HUDEP-2 (cell line): ENCODE measurements around the gene DPRX.
"Not testable (repeated sequence)": the region's sequence is repeated elsewhere in the genome, so short reads cannot be mapped to it uniquely, and the experiment has no call there.

Experiments used
- DNase-seq, 76 experiments: peaks; one replicate each; lab custom pipeline; 2025; ENCODE audit not compliant: unreplicated experiment in 76 of 76; lab: John Stamatoyannopoulos, UW

The DPRX gene

DNA sequence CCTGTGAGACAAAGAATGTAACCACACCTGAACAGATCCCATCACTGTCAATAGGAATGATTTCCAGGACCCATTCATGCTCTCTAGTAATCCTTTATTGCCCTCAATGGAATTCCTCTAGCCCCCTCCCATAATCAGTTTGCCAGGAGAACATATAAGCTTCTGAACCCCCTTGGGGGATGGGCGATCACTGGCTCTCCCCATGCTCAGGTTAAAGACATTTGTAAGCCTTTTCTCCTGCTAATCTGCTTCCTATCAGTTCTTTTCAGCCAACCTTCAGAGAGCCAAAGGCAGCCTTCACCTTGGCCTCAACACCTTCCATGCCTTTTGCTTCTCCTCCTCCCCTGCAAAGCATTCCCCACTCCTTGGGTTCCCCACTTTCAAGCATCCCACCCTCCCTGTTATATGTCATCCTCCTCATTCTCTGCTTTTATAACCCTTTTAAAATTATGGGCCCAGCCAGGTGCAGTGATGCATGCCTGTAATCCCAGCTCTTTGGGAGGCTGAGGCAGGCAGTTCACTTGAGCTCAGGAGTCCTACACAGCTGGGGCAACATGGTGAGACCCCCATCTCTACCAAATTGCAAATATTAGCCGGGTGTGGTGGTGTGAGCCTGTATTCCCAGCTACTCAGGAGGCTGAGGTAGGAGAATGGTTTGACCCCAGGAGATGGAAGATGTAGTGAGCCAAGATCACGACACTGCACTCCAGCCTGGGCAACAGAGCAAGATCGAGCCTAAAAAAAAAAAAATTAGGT is 12.4 kb downstream of the DPRX start:
- no peak for DNase-seq

GRCh38 chr19:53646144-53646543 is 14.3 kb downstream of the DPRX start:
- no peak for DNase-seq

DNA sequence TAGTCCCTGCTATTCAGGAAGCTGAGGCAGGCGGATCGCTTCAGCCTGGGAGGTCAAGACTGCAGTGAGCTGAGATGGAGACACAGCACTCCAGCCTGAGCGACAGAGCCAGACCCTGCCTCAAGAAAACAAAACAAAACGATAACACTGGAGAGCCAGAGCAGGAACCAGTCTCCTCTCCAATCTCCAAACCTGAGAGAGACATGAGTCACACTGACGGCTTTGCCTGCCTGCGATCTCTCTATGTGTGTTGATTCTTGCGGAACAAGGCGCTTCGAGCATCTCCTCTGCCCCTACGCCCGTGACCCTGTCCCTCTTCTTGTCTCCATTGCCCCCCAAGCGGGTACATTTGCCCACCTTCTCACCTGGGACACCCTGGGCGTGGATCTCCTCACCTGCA is 15.6 kb downstream of the DPRX start:
- DNase-seq, result no peak

- DNase-seq, result no peak
Measured at GRCh38 chr19:53647792-53648191, 16.0 kb downstream of the DPRX start.

- DNase-seq, result no peak
Measured at GRCh38 chr19:53649746-53650593, 18.2 kb downstream of the DPRX start.

DNA sequence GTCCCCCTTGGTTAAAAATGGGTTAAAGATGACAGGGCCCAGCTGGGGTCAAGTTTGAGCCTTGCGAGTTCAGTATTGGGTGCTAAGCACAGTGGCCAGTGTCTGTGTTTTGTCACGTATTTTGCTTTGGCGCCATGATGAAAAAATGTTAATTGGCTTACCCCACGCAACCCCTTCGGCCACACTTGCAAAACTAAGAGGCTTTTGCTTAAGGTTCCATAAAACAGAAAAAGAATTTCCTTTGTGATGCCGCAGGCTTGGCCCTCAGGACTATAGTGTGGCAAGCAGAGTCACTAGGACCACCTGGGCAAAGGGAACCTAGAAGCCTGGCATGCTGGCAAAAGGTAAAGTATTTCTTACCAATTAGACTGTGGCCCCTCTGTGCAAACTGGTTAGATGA is 20.7 kb downstream of the DPRX start:
- DNase-seq, result no peak

- no peak for DNase-seq
Measured at GRCh38 chr19:53655042-53655665, 23.4 kb downstream of the DPRX start.

DNA sequence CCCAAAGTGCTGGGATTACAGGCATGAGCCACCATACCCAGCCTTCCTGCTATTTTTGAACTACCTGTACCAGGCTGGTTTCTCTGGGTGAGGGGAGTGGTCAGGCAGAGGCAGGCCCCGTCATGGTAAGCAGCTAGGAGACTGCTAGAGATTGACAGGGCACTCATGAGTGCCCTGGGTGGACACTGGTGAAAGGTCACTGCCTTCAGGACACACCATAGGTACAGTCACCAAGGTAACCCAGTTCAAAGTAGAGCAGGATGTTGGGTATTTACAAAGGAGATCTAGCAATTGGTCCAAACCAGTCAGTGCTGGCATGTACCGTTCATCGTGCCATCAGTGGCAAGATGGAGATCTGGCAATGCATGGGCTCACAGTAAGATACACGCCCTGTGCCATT is 25.5 kb downstream of the DPRX start:
- no peak for DNase-seq

- DNase-seq, result no peak
Measured at GRCh38 chr19:53657778-53658177, 26.0 kb downstream of the DPRX start.

DNA sequence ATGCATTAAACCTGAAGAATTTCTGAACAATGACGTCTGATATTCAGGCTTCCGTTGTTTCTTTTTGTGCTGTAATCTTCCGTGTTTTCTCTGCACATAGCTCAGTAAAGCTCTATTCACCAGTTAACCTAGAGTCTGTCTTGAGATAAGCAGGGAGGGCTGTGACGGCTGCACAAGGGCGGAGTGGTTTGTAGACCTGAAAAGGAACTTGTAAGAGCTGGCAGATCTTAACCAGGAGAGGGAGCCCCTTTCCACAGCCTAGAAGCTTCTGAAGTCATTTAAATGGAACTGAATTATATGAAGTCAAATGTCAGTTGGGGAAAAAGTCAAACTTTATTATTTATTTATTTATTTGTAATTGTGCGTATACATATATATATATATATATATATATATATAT is 27.5 kb downstream of the DPRX start:
- peak in 4 of 76 experiments; percentile 1 to 5 (median 4) for DNase-seq

- DNase-seq, result no peak
Measured at GRCh38 chr19:53660584-53660983, 28.8 kb downstream of the DPRX start.

DNA sequence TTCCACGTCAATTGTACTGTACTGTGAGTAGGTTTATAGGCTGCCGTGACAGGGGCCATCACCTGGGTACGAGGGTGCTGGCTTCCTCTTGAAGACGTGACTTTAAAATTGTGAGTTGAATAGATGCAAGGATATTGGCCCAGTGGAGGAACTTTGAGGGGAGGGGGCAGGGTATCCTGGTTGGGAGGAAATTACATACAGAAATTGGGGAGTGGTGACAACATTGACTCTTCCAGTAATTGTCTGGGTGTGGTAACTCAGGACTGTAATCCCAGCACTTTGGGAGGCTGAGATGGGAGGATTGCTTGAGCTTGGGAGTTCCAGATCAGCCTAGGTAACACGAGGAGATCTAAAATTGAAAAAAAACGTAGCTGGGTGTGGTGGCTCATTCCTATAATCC is 30.4 kb downstream of the DPRX start:
- DNase-seq, result no peak

DNA sequence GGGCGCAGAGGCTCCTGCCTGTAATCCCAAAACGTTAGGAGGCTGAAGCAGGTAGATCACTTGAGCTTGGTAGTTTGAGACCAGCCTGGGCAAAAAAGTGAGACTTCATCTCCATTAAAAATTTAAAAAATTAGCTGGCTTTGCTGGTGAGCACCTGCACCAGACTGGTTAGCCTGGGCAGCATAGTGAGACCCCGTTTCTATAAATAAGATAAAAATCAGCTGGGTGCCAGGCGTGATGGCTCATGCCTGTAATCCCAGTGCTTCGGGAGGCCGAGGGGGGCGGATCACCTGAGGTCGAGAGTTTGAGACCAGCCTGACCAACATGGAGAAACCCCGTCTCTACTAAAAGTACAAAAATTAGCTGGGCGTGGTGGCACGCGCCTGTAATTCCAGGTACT is 32.4 kb downstream of the DPRX start:
- no peak for DNase-seq

GRCh38 chr19:53664760-53665159 is 33.0 kb downstream of the DPRX start:
- no peak for DNase-seq

DNA sequence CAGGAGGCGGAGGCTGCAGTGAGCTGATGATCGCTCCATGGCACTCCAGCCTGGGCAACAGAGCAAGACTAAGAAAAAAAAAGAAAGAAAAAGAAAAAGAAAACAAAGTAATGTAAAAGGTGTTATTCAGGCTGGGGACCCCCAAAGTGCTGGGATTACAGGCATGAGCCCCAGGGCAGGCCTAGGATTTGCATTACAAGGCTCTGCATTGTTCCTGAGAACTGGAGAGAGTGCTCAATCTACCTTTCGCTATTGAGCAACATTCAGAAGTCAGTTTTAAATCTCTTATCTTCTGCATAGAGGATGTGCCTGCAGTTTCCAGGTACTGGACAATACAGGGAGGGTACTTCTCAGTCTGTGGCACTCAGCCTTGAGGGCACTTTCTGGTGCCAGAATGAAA is 34.5 kb downstream of the DPRX start:
- DNase-seq, result not testable (repeated sequence)

- DNase-seq, result not testable (repeated sequence)
Measured at GRCh38 chr19:53668804-53669203, 37.0 kb downstream of the DPRX start.

DNA sequence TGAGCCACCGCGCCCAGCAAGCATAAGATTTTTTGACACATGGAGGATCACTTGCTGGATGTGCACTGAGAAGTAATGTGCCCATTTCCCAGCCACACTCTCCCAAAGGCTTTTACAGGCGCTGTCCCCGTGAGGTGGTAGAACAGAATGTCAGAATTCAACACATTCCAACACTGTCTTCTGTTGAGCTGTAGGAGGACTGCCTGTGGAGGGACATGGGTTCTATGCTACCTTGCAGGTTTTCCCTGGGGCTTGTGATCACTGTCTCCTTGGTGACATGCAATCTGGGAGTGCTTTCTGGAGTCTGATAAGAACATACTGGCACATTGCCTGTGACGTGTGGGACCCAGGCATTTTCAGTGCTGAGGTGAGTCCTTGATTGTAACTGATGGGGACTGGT is 38.5 kb downstream of the DPRX start:
- no peak for DNase-seq

DNA sequence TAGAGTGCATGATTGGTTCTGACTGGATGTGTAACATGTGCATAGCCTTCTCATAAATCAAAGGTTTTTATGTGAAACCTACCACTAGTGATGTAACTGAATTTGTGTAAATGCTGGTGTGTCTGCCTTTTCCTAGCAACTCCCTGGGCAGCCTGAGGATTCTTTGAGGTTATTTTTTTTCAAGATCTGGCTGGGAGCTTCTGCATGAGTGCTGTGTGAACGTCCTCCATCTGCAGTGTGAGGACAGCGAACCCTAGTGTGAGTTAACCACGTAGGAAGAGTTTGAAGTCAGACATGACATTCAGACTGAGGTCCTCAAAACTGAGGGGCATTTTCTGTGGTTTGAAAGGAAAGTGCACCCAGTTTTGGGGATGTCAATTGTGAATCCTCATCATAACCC is 39.9 kb downstream of the DPRX start:
- no peak for DNase-seq
